Activated CD4-positive, CD25-positive, alpha-beta regulatory T cell treated with anti-CD3 and anti-CD28 coated beads, Interleukin-2, amount 50 U/mL, for 72 hours (primary cell): ENCODE data around the gene YWHAH.

ENCODE experiments used
- DNase-seq: peaks from one replicate; pipeline ENCODE4 v3.0.0; 2021

Gene YWHAH

DNA sequence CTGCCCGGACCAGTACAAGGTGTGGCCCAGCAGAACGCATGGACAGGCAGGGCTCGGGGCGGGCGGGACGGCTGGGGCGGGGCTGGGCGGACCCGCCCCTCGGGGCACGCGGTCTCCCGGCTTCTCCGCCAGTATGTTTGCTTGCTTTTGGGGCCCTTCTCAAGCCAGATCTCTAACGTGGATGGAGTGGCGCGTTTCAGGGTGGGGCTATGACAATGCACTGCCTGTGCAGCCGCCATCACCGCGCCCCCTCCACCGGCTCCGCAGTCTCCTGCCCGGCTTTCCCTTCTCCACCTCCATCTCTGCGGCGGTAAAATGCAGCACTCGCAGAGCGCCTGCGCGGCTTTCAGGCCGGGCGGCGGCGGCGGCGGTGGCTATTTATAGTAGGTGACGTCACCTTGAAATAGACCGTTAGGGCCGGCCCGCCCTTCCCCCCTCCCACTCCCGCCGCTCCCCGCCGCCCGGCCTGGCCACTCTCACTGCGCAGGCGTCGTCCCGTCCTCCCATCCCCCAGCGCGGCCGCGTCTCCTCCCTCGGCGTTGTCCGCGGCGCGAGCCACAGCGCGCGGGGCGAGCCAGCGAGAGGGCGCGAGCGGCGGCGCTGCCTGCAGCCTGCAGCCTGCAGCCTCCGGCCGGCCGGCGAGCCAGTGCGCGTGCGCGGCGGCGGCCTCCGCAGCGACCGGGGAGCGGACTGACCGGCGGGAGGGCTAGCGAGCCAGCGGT is at the start of gene YWHAH:
YWHAH (plus strand) TSS at position 558 of the 722 bp plus-strand sequence. CDS start 199 bp downstream, outside the sequence.
- peak; percentile 94 for DNase-seq

- DNase-seq = no peak
These were observed 48.8 kb upstream of the YWHAH start for GRCh38 chr22:31895411-31896123.

GRCh38 chr22:31896472-31896871 is 47.9 kb upstream of the YWHAH start:
- DNase-seq = no peak

- DNase-seq = no peak
These were observed 46.2 kb upstream of the YWHAH start for GRCh38 chr22:31897842-31898805.

DNA sequence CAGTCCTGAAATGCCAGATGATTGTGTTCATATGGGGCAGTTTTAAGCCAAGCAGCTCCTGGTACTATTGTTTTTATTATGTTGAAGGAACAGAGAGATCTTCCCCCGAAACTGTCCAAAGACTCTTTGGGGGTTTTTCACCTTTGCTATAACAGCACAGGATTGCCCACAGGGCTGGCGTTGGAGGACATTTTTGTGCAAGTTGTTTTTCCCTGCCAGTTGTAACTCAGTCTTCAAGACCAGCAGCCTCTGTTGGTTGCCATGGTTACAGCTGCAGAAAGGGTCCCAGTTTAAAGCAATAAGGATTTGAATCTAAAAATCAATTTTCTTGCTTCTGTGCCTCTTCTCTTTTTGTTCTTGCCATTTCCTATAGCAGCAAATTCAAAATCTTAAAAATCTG is 45.4 kb upstream of the YWHAH start:
- no peak for DNase-seq

DNA sequence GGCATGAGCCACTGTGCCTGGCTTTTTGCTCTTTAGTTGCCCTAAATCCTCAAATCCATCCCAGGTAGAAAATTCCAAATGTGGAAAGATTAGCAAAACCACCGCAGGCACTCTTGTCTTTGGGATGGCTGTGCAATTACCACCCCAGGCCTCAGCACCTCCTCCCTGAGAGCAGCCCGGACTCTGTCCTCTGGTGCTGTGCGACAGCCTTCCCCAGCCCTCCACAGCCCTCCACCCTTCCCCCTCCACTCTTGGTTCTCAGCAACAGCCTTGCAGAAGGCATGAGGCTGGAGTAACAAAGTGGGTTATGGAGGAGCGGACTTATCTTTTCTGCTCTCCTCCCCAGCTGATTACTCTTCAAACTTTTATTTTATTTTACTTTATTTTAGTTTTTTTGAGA is 44.7 kb upstream of the YWHAH start:
- no peak for DNase-seq

- no peak for DNase-seq
These were observed 42.8 kb upstream of the YWHAH start for GRCh38 chr22:31901388-31902137.

DNA sequence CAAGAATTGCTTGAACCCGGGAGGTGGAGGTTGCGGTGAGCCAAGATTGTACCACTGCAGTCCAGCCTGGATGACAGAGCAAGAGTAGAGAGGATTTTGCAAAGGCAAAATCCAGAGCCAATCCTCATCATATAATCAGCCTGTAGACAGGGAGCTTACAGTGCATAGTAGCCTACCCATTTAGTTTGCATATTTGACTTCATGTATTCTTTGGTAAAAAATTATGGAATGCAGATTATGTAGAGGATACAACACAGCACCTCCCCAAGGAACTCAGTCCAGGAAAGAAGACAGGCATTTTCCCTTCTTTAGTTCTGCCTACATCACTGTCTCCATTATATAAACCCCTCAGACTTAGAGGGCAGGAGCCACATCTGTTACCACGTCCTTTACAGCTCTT is 39.7 kb upstream of the YWHAH start:
- DNase-seq = no peak

GRCh38 chr22:31905356-31905755 is 39.0 kb upstream of the YWHAH start:
- DNase-seq = no peak

GRCh38 chr22:31906086-31906485 is 38.2 kb upstream of the YWHAH start:
- DNase-seq = no peak

GRCh38 chr22:31906569-31906968 is 37.8 kb upstream of the YWHAH start:
- DNase-seq = no peak

- DNase-seq = no peak
These were observed 34.4 kb upstream of the YWHAH start for GRCh38 chr22:31909977-31910376.

DNA sequence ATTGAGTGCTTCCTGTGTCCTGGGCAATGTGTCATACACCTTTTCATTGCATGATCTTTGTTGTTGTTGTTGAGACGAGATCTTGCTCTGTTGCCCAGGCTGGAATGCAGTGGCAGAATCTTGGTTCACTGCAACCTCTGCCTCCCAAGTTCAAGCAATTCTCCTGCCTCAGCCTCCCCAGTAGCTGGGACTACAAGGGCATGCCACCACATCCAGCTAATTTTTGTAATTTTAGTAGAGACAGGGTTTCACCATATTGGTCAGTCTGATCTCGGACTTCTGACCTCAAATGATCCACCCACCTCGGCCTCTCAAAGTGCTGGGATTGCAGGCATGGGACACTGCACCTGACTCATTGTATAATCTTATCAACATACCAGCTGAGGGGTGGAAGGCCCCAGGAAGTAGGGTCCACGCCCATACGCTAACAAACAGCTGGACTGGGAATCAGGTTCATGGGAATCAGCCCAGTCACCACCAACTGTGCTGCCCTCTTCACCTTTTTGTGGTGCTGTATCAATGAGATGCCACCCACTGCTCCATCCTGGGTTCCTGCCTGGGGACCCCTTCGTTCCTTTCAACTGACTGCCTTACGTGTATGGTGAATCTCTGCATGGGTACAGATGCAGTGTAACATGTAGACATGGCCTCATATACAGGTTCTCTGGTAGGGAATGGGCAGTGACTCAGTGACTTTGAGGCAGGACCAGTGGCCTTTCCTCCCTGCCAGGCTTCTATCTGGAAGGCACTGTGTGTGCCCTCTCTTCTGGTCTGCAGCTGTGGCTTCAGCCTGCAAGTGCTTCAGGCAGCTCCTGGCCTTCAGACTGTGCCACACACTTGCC is 32.5 kb upstream of the YWHAH start:
- DNase-seq = no peak

DNA sequence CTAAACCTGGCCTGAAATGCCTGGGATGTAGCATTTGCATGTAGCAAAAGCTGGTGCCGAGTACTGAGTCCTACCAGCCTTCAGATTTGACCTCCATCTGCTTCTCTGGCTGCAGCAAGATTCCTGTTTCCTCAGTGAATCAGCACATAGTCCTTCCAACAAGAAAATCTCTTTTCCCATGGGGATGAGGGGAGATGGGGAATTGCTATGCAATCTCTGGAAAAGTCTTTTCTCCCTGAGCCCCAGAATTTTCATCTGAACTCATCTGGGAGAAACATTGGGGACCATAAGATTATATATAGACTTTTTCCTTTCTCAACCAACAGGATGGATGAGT is 32.0 kb upstream of the YWHAH start:
- no peak for DNase-seq

DNA sequence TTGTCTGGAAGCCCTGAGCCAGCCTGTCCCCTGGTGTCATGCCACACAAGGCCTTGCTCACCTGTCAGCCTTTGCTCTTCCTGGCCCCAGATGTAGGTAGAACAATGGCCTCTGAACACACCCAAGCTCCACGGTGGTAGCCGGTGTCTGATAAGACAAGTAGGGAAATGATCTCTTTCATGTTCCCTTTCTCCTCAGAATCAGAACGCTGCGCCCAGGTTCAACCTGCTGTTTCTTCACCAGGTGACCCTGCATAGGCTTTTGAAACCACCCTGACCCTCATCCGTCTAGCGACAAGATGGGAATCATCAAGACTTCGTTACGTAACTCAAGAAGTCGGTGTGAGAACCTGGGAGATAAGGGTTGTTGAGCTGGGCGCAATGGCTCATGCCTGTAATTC is 28.7 kb upstream of the YWHAH start:
- DNase-seq = no peak

- DNase-seq = no peak
These were observed 27.0 kb upstream of the YWHAH start for GRCh38 chr22:31917227-31917921.

GRCh38 chr22:31919730-31920129 is 24.6 kb upstream of the YWHAH start:
- DNase-seq = no peak

- no peak for DNase-seq
These were observed 24.0 kb upstream of the YWHAH start for GRCh38 chr22:31920306-31920705.

DNA sequence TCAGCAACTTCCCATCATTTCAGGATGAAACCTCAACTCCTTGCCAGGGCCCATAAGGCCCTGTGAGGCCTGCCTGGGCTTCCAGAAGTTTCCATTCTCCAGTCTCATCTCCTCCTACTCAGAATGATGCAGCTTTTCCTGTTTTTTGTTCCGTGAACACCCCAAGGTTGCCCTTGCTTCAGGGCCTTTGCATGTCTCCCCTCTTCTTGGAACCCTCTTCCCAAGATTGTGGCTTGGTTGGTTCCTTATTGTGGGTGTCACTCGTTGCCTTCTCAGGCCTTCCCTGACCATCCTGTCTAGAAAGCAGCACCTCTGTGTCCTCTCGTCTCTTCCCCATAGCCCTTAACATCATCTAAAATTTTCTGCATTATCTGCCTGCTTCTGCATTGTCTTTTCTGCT is 23.2 kb upstream of the YWHAH start:
- DNase-seq = no peak

DNA sequence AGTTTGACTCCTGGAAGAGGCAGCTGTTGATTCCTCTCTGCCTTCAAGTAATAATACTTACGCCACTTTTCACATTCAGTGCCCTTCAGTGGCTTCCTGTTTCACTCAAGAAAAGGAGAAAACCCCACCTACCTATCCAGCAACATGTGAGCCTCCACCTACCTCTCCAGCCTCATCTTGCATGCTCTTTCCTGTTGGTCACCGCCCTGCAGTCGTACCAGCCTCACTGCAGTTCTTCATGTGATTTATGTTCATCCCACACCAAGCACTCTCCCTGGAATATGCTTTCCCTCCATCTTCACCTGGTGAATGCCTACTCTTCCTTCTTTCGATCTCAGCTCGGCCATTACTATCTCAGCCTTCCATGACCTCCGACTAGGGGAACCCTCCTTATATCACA is 21.8 kb upstream of the YWHAH start:
- no peak for DNase-seq

- no peak for DNase-seq
These were observed 21.2 kb upstream of the YWHAH start for GRCh38 chr22:31923136-31923535.
